Measurements from ENCODE around the gene ZNF862. TPM values are rescaled to one million over a fixed set of nuclear protein-coding genes. Genes with fewer than 3 reads are reported as not detected.

ZNF862 gene
- total RNA-seq, 4 donors from 2014 or later = 19.8 to 36.4 (median 23.0) TPM

- no peaks in the 10 kb centered on the region for H3K36me3 ChIP-seq
- H3K27me3 ChIP-seq = no peaks in the 10 kb centered on the region
- DNase-seq = peak in 1 of 3 donors; percentile 20
- peaks cover 0 to 25% (median 13%) of the 10 kb centered on the region in 4 donors for H3K4me1 ChIP-seq
- TF ChIP-seq, protein P1, sequence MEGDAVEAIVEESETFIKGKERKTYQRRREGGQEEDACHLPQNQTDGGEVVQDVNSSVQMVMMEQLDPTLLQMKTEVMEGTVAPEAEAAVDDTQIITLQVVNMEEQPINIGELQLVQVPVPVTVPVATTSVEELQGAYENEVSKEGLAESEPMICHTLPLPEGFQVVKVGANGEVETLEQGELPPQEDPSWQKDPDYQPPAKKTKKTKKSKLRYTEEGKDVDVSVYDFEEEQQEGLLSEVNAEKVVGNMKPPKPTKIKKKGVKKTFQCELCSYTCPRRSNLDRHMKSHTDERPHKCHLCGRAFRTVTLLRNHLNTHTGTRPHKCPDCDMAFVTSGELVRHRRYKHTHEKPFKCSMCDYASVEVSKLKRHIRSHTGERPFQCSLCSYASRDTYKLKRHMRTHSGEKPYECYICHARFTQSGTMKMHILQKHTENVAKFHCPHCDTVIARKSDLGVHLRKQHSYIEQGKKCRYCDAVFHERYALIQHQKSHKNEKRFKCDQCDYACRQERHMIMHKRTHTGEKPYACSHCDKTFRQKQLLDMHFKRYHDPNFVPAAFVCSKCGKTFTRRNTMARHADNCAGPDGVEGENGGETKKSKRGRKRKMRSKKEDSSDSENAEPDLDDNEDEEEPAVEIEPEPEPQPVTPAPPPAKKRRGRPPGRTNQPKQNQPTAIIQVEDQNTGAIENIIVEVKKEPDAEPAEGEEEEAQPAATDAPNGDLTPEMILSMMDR (IDR thresholded peaks at IDR 0.05) = no peak
- no peak for TF ChIP-seq POLR2A (IDR thresholded peaks at IDR 0.05)
- H3K9me3 ChIP-seq = no peaks in the 10 kb centered on the region
- H3K27ac ChIP-seq = peak overlapping the region in 1 of 4 donors; percentile 43
- no peak overlapping the region for H3K4me3 ChIP-seq
Observed at GRCh38 chr7:149870701-149871483, 32.7 kb downstream of the ZNF862 start.

GRCh38 chr7:149871576-149871975 lies 33.4 kb downstream of the ZNF862 start:
- DNase-seq = peak in 1 of 3 donors; percentile 15
- Histone ChIP-seq H3K9me3 (no peaks in the 10 kb centered on the region), H3K36me3 (no peaks in the 10 kb centered on the region), H3K4me1 (peaks cover 0 to 25% (median 13%) of the 10 kb centered on the region in 4 donors), H3K27ac (peak overlapping the region in 1 of 4 donors; percentile 43), H3K27me3 (no peaks in the 10 kb centered on the region), H3K4me3 (no peak overlapping the region)
- TF ChIP-seq, protein P1 (IDR thresholded peaks at IDR 0.05) = no peak
- TF ChIP-seq POLR2A (IDR thresholded peaks at IDR 0.05) = no peak

DNA sequence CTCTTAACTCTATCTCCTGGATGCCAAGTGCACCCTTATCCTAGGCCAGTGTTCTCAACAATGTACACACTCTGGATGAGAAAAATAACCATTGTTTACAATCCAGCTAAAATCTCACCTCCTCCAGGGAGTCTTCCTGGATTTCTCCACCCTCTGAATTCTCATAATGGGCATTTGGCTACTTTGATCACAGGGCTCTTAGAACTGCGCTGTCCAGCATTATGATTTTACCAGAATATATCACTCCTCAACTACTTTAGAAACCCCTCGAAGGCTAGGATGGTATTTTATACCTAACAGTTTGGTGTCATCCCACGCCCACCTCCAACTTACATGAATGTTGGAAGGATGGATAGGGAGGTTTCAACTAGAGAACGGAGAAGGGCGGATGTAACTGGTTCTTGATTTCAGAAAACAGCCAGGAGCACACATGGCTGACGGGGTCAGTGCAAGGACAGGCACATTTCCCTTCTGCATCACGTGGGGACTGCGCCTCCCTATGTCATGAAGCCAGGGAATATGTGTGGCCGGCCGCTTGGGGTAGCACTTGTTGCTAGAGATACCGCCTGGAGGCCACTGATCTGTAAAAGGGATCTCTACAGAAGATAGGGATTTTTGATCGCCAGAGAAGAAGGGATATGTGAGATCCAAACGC lies 34.4 kb downstream of the ZNF862 start:
- H3K27me3 ChIP-seq = no peaks in the 10 kb centered on the region
- no peaks in the 10 kb centered on the region for H3K9me3 ChIP-seq
- peak in 2 of 3 donors; percentile 63 to 78 for DNase-seq
- TF ChIP-seq, protein P1 (IDR thresholded peaks at IDR 0.05) = peak in 3 of 6 experiments; percentile 15 to 31 (median 25)
- no peak for TF ChIP-seq POLR2A (IDR thresholded peaks at IDR 0.05)
- peak overlapping the region; percentile 69 to 89 (median 85) for H3K27ac ChIP-seq
- peak overlapping the region; percentile 70 to 95 (median 73) for H3K4me3 ChIP-seq
- no peaks in the 10 kb centered on the region for H3K36me3 ChIP-seq
- H3K4me1 ChIP-seq = peaks cover 0 to 20% (median 13%) of the 10 kb centered on the region in 4 donors

DNA sequence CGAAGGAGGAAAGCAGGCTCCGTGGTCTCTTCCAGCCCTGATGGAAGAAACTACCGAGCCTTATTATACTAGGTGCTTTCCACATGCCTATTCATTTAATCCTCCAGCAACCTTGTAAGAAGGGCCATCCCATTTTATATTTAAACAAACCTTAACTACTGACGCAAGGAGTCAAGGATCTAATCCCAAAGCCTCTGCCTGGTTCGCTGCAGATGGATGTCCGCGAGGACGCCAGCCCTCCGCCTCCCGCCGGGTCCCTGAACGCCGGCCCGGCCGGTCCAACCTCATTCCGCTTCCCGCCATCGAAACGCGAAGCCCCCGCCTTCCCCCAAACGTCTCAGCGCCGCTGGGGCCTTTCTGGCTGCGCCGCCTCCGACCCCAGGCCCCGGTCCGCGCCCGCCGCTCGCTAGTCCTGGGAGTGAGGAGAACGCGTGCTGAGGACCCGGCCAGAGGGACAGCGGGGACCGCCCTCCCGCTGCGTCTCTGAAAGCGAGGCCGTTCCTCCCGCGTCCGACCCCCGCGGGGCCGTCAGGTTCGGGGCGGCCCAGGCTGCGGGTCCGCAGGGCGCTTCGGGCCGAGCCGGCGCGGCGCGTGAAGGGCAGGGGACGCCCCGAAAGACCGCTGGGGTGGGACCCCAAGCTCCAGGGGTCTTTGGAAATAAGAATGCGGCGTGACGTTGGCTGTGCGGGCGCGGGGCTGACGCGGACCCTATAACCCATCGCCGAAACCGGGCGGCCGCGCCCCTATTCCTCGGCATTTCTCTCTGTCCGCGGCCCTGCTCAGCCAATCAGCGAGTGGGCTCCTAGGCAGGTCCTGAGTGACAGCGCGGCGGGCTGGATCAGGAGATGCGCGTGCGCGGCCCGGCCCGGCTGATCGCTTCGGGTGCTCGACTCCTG lies 35.1 kb downstream of the ZNF862 start, which contains the start of gene ATP6V0E2:
Gene ATP6V0E2, plus strand, starts transcription at position 896 of the 896 bp plus-strand sequence. CDS start 97 bp downstream, outside the sequence.
- no peaks in the 10 kb centered on the region for H3K27me3 ChIP-seq
- H3K9me3 ChIP-seq = no peaks in the 10 kb centered on the region
- H3K27ac ChIP-seq = peak within 1 kb of the TSS; percentile 69 to 89 (median 85)
- TF ChIP-seq POLR2A (IDR thresholded peaks at IDR 0.05) = no peak
- TF ChIP-seq, protein P1 (IDR thresholded peaks at IDR 0.05) = no peak
- peak within 1 kb of the TSS; percentile 70 to 95 (median 73) for H3K4me3 ChIP-seq
- peaks cover 0 to 20% (median 11%) of the 10 kb centered on the region in 4 donors for H3K4me1 ChIP-seq
- H3K36me3 ChIP-seq = no peaks in the 10 kb centered on the region
- DNase-seq = peak; percentile 94 to 98 (median 96)

Measured in Peyer's patch (tissue), 4 donors.